Measurements from ENCODE around the gene OR2B2.

OR2B2 gene

DNA sequence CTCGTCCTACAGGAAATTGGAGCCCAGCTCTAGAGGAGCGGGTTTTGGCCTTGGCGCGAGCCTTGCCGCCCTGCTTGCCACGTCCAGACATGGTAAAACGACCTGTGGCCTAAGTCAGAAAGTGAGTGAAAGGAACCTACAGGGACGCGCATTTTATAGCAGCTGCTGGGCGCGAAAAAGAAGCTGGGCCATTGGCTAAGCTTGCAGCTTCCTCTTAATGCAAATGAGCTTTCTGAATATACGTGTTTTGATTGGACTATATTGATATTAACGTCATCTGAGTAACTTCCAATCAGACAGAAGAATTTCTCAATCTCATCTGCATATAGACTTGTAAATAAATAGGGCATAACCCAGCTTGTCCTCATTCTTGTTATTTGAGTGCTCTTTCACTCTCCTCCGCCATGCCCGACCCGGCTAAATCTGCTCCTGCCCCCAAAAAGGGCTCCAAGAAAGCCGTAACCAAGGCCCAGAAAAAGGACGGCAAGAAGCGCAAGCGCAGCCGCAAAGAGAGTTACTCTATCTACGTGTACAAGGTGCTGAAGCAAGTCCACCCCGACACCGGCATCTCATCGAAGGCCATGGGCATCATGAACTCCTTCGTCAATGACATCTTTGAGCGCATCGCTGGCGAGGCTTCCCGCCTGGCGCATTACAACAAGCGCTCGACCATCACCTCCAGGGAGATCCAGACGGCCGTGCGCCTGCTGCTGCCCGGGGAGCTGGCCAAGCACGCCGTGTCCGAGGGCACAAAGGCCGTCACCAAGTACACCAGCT lies 18.9 kb downstream of the OR2B2 start:
- peak; percentile 75 for DNase-seq (ENCODE audit: low spot score)

- DNase-seq (ENCODE audit: low spot score), result no peak
Observed at GRCh38 chr6:27892649-27893058, 19.5 kb downstream of the OR2B2 start.

- DNase-seq (ENCODE audit: low spot score), result no peak
Observed at GRCh38 chr6:27891320-27891875, 20.8 kb downstream of the OR2B2 start.

GRCh38 chr6:27890445-27891319 lies 21.5 kb downstream of the OR2B2 start:
- no peak for DNase-seq (ENCODE audit: low spot score)

DNA sequence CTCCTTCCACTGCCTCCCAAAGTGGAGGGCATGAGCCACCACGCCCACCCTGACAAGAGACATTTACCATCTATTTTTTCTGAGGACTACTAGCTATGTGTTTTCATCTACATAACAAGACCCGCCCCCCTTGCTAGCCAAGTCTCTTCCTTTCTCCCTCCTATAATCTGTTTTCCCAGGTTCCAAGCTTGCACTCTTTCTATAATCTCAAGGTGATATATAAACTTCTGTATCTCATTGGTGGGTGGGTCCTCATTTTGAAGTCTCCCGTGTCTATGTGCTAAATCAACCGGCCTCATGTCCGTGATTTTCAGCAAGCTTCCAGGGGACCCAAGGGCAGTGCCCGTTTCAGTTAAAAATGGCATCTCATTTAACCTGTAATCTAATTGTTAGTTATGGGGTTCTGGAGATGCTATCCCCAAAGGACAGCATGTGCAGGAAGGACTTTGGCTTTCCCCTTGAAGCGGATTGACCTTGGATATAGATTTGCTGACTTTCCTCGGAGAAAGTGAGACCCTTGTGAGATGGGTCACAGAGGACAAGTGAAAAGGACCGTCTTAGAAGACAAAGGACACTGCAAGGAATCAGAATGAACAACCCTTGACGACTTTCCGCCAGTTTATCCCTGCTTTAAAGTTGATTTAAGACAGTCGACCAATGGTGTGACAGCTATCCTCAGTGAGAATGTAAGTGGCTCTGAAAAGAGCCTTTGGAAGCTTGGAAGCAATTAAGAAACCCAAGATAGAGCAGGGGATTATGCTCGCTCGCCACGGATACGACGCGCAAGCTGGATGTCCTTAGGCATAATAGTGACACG lies 22.4 kb downstream of the OR2B2 start:
- no peak for DNase-seq (ENCODE audit: low spot score)

DNA sequence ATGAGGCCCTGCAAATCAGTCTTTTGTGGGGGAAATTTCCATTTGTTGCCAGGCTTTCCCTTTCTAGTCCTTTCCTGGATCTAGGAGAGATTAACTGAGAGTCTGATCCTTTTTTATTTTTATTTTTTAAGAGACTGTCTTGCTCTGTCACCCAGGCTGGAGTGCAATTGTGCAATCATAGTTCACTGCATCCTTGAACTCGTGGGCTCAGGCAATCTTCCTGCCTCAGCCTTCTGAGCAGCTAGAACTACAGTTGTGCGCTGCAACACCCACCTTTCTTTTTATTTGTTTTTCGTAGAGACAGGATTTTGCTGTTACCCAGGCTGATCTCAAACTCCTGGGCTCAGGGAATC lies 22.9 kb downstream of the OR2B2 start:
- no peak for DNase-seq (ENCODE audit: low spot score)

GRCh38 chr6:27888566-27888965 lies 23.6 kb downstream of the OR2B2 start:
- DNase-seq (ENCODE audit: low spot score), result no peak

DNA sequence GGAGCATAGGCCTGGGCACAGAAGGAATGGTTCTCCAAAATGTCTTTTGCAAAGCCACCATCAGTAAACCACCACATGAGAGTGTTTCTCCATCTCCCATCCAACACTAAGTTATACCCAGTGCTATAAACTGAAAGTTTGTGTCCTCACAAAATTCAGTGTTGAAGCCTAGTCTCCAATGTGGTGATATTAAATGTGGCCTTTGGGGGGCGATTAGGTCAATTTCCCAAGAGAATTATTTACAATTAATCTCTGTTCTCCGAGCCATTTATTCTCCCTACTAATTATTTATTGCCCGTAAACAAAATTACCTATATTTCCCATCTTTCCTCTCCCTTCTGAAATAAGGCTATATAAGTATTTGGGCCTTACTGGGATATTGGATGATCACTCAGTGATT lies 26.1 kb downstream of the OR2B2 start:
- DNase-seq (ENCODE audit: low spot score), result no peak

DNA sequence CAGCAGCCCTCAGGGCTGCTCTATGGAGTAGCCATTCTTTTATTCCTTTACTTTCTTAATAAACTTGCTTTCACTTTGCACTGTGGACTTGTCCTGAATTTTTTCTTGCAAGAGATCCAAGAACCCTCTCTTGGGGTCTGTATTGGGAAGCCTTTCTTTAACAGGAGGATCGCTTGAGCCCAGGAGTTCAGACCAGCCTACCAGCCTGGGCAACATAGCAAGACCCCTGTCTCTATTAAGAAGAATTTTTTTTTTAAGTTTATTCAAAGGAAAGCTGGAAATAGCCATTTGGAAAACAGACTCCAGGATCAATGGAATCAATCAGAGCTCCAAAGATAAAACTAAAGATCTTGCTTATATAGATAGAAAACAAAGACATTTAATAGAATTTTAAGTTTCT lies 29.1 kb downstream of the OR2B2 start:
- no peak for DNase-seq (ENCODE audit: low spot score)

- DNase-seq (ENCODE audit: low spot score), result no peak
Observed at GRCh38 chr6:27882624-27883023, 29.6 kb downstream of the OR2B2 start.

DNA sequence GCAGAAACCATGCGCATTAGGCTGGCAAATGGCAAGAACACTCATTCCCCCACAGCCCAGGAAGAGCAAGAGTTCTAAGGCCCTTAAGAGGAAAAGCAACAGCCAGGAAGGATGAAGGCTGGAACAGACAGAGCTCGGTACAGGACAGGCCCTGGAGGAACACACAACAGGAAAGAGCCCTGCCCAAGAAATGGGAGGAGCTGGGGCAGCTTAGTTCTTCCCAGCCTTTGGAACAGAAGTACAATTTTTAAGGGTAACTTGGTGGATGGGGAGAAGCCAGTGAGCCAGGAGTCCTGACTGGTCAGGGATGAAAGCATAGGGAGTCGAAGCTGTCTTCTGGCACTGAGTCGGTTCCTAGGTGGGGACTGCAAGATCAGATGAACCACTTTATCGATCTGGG lies 32.4 kb downstream of the OR2B2 start:
- no peak for DNase-seq (ENCODE audit: low spot score)

DNA sequence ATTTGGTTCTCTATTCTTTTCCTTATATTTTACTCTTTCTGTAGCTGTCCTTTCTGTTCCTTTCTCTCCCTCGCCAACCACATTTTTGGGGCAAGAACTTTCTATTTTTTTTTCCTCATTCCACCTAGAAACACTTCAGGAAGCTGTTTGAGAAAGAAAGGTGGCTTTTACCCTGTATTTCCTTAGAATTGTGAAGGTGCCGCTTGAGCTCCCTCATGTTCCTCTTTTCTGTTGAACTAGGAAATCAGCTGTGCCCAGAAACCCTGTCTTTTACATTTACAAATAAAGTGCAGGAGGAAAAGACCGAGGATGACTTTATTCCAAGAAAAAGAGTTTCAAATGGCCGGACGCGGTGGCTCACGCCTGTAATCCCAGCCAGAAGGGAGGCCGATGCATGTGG lies 38.2 kb downstream of the OR2B2 start:
- DNase-seq (ENCODE audit: low spot score), result no peak

- no peak for DNase-seq (ENCODE audit: low spot score)
Observed at GRCh38 chr6:27873021-27873940, 38.9 kb downstream of the OR2B2 start.

DNA sequence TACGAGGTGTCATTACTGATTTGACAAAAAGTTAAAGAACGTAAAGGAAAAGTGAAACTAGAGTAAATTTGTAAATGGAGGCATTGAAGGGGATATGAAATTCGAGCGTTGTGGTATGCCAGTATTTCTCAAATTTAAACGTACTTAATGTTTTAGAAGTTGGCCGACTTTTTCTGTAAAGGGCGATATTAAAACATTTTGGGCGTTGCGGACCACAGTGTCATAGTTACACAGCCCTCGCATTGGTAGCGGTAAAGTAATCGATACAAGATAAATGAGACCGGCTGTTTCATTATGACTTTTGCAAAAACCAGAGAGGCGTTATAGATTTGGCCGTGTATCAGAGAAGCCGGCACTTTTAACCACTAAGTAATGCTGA lies 39.6 kb downstream of the OR2B2 start:
- DNase-seq (ENCODE audit: low spot score), result no peak

DNA sequence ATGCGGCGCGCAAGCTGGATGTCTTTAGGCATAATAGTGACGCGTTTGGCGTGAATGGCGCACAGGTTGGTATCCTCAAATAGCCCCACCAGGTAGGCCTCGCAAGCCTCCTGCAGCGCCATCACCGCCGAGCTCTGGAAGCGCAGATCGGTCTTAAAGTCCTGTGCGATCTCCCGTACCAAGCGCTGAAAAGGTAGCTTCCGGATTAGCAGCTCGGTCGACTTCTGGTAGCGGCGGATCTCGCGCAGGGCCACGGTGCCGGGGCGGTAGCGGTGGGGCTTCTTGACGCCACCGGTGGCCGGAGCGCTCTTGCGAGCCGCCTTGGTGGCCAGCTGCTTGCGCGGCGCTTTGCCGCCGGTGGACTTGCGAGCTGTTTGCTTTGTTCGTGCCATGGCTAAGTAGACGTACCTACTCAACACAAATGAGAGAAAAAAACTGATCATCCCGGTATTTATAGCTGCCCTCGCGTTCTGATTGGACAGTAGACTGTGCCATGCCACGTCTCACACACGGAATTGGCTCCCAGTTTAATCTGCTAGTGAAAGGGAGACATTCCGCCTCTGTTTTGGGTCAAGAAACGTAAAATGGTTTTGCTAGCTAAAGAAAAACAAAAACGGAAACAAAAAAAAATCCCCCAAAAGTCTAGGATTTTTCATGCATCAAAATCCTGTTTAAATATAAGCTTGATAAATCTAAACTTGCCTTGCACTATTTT lies 40.1 kb downstream of the OR2B2 start:
- peak; percentile 78 for DNase-seq (ENCODE audit: low spot score)

DNA sequence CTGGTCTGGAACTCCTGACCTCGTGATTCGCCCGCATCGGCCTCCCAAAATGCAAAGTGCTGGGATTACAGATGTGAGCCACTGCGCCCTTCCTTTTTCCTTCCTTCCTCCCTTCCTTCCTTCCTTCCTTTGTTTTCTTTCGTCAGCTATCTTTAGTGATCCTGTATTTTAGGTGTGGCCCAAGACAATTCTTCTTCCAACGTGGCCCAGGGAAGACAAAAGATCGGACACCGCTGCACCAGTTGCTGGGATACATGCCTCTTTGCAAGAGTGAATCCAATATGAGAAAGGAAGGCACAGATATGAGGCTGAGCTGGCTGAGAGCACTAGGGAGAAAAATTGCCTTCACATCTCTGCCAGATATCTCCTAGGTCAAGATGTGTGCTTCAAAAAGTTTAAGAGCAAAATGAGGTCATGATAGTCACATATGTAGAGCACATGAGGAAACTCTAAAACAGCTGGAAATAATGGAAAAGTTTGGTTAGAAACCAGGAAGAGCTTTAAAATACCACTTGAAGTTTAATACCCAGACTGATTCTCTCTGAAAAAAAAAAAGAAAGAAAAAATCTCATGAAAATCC lies 41.8 kb downstream of the OR2B2 start:
- DNase-seq (ENCODE audit: low spot score), result no peak

GRCh38 chr6:27868311-27868710 lies 43.9 kb downstream of the OR2B2 start:
- DNase-seq (ENCODE audit: low spot score), result no peak

DNA sequence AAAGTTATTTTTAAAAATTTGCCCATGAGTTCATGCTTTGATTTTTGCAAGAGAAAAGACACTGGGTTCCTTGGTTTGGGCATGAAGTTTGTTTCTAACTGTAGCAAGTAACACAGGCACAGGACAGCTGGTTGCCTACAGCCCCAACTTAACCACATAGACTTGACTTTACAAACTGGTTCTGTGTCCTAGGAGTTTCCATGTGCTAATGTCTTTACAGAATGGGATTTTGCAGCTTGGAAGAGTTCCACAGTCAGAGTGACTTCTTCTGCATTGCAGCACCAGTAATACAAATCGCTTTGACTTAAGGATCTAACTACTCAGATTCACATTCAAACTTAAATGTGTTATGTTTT lies 44.3 kb downstream of the OR2B2 start:
- no peak for DNase-seq (ENCODE audit: low spot score)

- peak; percentile 55 for DNase-seq (ENCODE audit: low spot score)
Observed at GRCh38 chr6:27867051-27867944, 44.9 kb downstream of the OR2B2 start.

All from HuH-7.5 (cell line).